Esophagus squamous epithelium (tissue), 4 donors: ENCODE data around the gene RELL1.

Experiments used
- CTCF ChIP-seq, 6 experiments: fragments of 450-650 bp in 4 of 6; fragments of 200-600 bp in 2 of 6; sonication (generic) in 2 of 6; IDR thresholded peaks; one replicate each; pipeline ENCODE4 v1.5.1; 2016 to 2019; ENCODE audit warnings: antibody characterized with exemption in 6 of 6, mild to moderate bottlenecking in 4 of 6, moderate library complexity in 4 of 6
- POLR2A ChIP-seq, 4 donors: fragments of 450-650 bp; IDR thresholded peaks; one replicate each; pipeline ENCODE4 v1.6.1; 2017; ENCODE audit warnings: antibody characterized with exemption in 4 of 4, mild to moderate bottlenecking in 4 of 4, moderate library complexity in 3 of 4

GRCh38 chr4:37734989-37735388 is 48.8 kb upstream of the RELL1 start:
- TF ChIP-seq CTCF (IDR thresholded peaks at IDR 0.05) (no peak), POLR2A (IDR thresholded peaks at IDR 0.05) (no peak)
